GM12878 (cell line): ENCODE results near the gene RAC3. TPM values are rescaled to one million over a fixed set of nuclear protein-coding genes. Genes with fewer than 3 reads are reported as not detected.

Experiments used
- BHLHE40 ChIP-seq, 2 experiments: fragments of 450-650 bp in 1 of 2; IDR thresholded peaks; 2 replicates each; pipeline ENCODE4 v1.6.1; 2011 to 2017; ENCODE audit warnings: low read depth in 2 of 2, borderline replicate concordance in 1 of 2, improper control_type of control experiment in 1 of 2, low read length in 1 of 2, mild to moderate bottlenecking in 1 of 2
- CEBPZ ChIP-seq: fragments of 150-350 bp; IDR thresholded peaks from 2 replicates; pipeline ENCODE4 v1.6.1; 2016; ENCODE audit warnings: low read depth, low read length
- CTCF ChIP-seq, 3 experiments: IDR thresholded peaks in 2 of 3; conservative IDR thresholded peaks in 1 of 3; 2 replicates each; pipeline ENCODE4 v1.5.1; 2011; ENCODE audit warnings: low read depth in 3 of 3, low read length in 3 of 3, mild to moderate bottlenecking in 3 of 3, control low read depth in 2 of 3, moderate library complexity in 2 of 3, inconsistent platforms in 1 of 3, mixed read lengths in 1 of 3; ENCODE audit not compliant: control insufficient read depth in 2 of 3, insufficient read depth in 1 of 3; ENCODE audit errors: extremely low read depth in 1 of 3
- EZH2 ChIP-seq: IDR thresholded peaks from 2 replicates; pipeline ENCODE4 v1.6.1; 2012; ENCODE audit warnings: low read depth, mild to moderate bottlenecking, control low read depth, inconsistent platforms, low read length, borderline replicate concordance; ENCODE audit not compliant: control insufficient read depth
- KDM1A ChIP-seq: fragments of 200-600 bp; sonication (generic); IDR thresholded peaks from 2 replicates; pipeline ENCODE4 v1.6.1; 2016; ENCODE audit warnings: borderline replicate concordance
- KLF5 ChIP-seq: fragments of 450-650 bp; IDR thresholded peaks from 2 replicates; pipeline ENCODE4 v1.6.1; 2014; ENCODE audit warnings: mild to moderate bottlenecking; ENCODE audit not compliant: partially characterized antibody
- SUZ12 ChIP-seq: fragments of 200-600 bp; sonication (generic); IDR thresholded peaks from one replicate; pipeline ENCODE4 v1.6.1; 2018; ENCODE audit warnings: antibody characterized with exemption, mild to moderate bottlenecking; ENCODE audit not compliant: unreplicated experiment
- ZBTB4 ChIP-seq: fragments of 450-650 bp; formaldehyde crosslinking; IDR thresholded peaks from 2 replicates; pipeline ENCODE4 v1.4.0; 2022; ENCODE audit warnings: mild to moderate bottlenecking, moderate library complexity
- polyA plus RNA-seq, 11 experiments: library from polyadenylated mRNA; depleted of rRNA in 4 of 11; unstranded in 6 of 11; stranded (reverse) in 5 of 11; fragments of >200 nt; fragmentation: Nextera tagmentation in 4 of 11; fragmentation: Illumina TruSeq in 1 of 11; extraction: Ambion mirVana in 4 of 11; extraction: Trizol in 1 of 11; gene quantifications; 1 replicate in 1 of 11; 2 replicates in 10 of 11; pipeline versions ENCODE4 v1.2.1 to v1.2.3, GENCODE V29; 2011 to 2016; ENCODE audit warnings: inconsistent platforms in 2 of 11, missing spikeins in 2 of 11, low read depth in 1 of 11
- total RNA-seq, 4 experiments: library from RNA; depleted of rRNA in 3 of 4; stranded (reverse); fragments of >200 nt in 3 of 4; fragmentation: Illumina TruSeq in 1 of 4; extraction: Trizol in 1 of 4; gene quantifications; 2 replicates each; pipeline versions ENCODE4 v1.2.1 to v1.2.3, GENCODE V29; 2013 to 2021

RAC3 gene
- total and polyA plus RNA-seq, 10 of the 15 experiments (the other 5 are each of a cell fraction or from before 2014, with no cell fraction given) = 0.11 to 32.9 (median 6.7) TPM

- TF ChIP-seq ZBTB4 (CRISPR knock-in tag) = no peak
- TF ChIP-seq SUZ12 = no peak
- no peak for TF ChIP-seq EZH2
- no peak for TF ChIP-seq BHLHE40 (IDR thresholded peaks at IDR 0.05; ENCODE audit: borderline replicate concordance in 1 of 2, low read depth in 2 of 2, low read length in 1 of 2)
- TF ChIP-seq KDM1A = no peak
- no peak for TF ChIP-seq KLF5
- no peak for TF ChIP-seq CEBPZ
- TF ChIP-seq CTCF (IDR thresholded peaks at IDR 0.05 in 2 of 3, conservative IDR thresholded peaks at IDR 0.05 in 1 of 3; ENCODE audit: control insufficient read depth in 2 of 3, extremely low read depth in 1 of 3, insufficient read depth in 1 of 3, low read depth in 3 of 3, low read length in 3 of 3) = no peak
Measured at GRCh38 chr17:81990836-81991683, 40.4 kb upstream of the RAC3 start (continued).
